GM12878 (cell line): ENCODE measurements around the gene DGAT2. TPM values are rescaled to one million over a fixed set of nuclear protein-coding genes. Genes with fewer than 3 reads are reported as not detected.

ENCODE experiments used
- ATAC-seq: fragments of 200-7000 bp; cut with Tn5 transposase; 3 replicates; pipeline ENCODE4 v1.9.1; 2020; ENCODE audit warnings: mild to moderate bottlenecking, moderate library complexity
- BruUV-seq: library from RNA; stranded (reverse); fragments of 400-500 nt; replicated peaks from 2 replicates; lab custom pipeline; 2021; lab: Mats Ljungman, UMichigan
- CTCF ChIA-PET: fragments of 300-600 bp; sonication (Branson Sonifier 250); formaldehyde crosslinking; extraction: SDS; loops from one replicate; lab custom pipeline; 2021; ENCODE audit warnings: inconsistent platforms; lab: Yijun Ruan, JAX
- POLR2A ChIA-PET: fragments of 350-600 bp; formaldehyde crosslinking; extraction: SDS; loops from one replicate; lab custom pipeline; 2021; ENCODE audit warnings: inconsistent platforms; lab: Charles Lee
- RAD21 ChIA-PET: fragments of 300-600 bp; sonication (Branson Sonifier 250); formaldehyde crosslinking; loops from one replicate; lab custom pipeline; 2023; ENCODE audit warnings: antibody characterized with exemption; ENCODE audit not compliant: unreplicated experiment; lab: Charles Lee
- SMC1A ChIA-PET: fragments of 300-600 bp; sonication (Branson Sonifier 250); formaldehyde crosslinking; loops from one replicate; lab custom pipeline; 2023; ENCODE audit not compliant: unreplicated experiment, uncharacterized antibody; lab: Charles Lee
- DNase-seq: peaks from one replicate; pipeline ENCODE4 v3.0.0-alpha.2; 2011; ENCODE audit warnings: low read depth, low spot score
- FAIRE-seq: peaks from 3 replicates; lab custom pipeline; 2011; peaks lifted over from hg19 to GRCh38; lab: Jason Lieb, UNC
- H2AFZ ChIP-seq: 2 replicates; pipeline ENCODE4 v1.6.0; 2011; ENCODE audit warnings: low read depth, low read length, control low read depth; ENCODE audit not compliant: control insufficient read depth
- H3K27ac ChIP-seq: 2 replicates; pipeline ENCODE4 v1.5.1; 2011; ENCODE audit warnings: control low read depth; ENCODE audit not compliant: control insufficient read depth, insufficient read depth
- H3K27me3 ChIP-seq, 2 experiments: replicated peaks in 1 of 2; 2 replicates each; pipeline versions ENCODE4 v1.6.0 to v1.6.1; 2011; ENCODE audit warnings: low read length in 1 of 2; ENCODE audit not compliant: control insufficient read depth in 2 of 2, insufficient read depth in 2 of 2
- H3K36me3 ChIP-seq, 2 experiments: 2 replicates each; pipeline ENCODE4 v1.5.1; 2011; ENCODE audit warnings: low read length in 1 of 2; ENCODE audit not compliant: control insufficient read depth in 2 of 2, insufficient read depth in 2 of 2
- H3K4me1 ChIP-seq: 2 replicates; pipeline ENCODE4 v1.6.1; 2011; ENCODE audit warnings: mild to moderate bottlenecking, low read length, moderate library complexity, mixed read lengths; ENCODE audit not compliant: control insufficient read depth, insufficient read depth
- H3K4me2 ChIP-seq: 2 replicates; pipeline ENCODE4 v1.6.0; 2011; ENCODE audit warnings: control low read depth; ENCODE audit not compliant: control insufficient read depth, insufficient read depth
- H3K4me3 ChIP-seq: fragments of 200-600 bp; sonication (generic); 2 replicates; pipeline ENCODE4 v1.5.1; 2016
- H3K79me2 ChIP-seq: 2 replicates; pipeline ENCODE4 v1.6.0; 2011; ENCODE audit warnings: low read length; ENCODE audit not compliant: control insufficient read depth, insufficient read depth
- H3K9ac ChIP-seq: 2 replicates; pipeline ENCODE4 v1.8.0; 2011; ENCODE audit warnings: low read length, control low read depth, mixed read lengths; ENCODE audit not compliant: control insufficient read depth, insufficient read depth
- H3K9me3 ChIP-seq: replicated peaks from 3 replicates; pipeline ENCODE4 v1.5.1; 2011; ENCODE audit warnings: mild to moderate bottlenecking, low read length; ENCODE audit not compliant: control insufficient read depth, insufficient read depth
- H4K20me1 ChIP-seq: 2 replicates; pipeline ENCODE4 v1.6.0; 2011; ENCODE audit not compliant: control insufficient read depth, insufficient read depth
- BMI1 ChIP-seq: fragments of 450-650 bp; IDR thresholded peaks from 2 replicates; pipeline ENCODE4 v1.6.1; 2016; ENCODE audit warnings: mild to moderate bottlenecking, moderate library complexity, borderline replicate concordance
- EZH2 ChIP-seq: IDR thresholded peaks from 2 replicates; pipeline ENCODE4 v1.6.1; 2012; ENCODE audit warnings: low read depth, mild to moderate bottlenecking, control low read depth, inconsistent platforms, low read length, borderline replicate concordance; ENCODE audit not compliant: control insufficient read depth
- IRF4 ChIP-seq: IDR thresholded peaks from 2 replicates; pipeline ENCODE4 v1.6.1; 2011; ENCODE audit warnings: low read depth, low read length
- MAX ChIP-seq: IDR thresholded peaks from 2 replicates; pipeline ENCODE4 v1.6.1; 2012; ENCODE audit warnings: low read depth, low read length, improper control_type of control experiment
- RCOR1 ChIP-seq: conservative IDR thresholded peaks from 2 replicates; pipeline ENCODE4 v1.6.1; 2012; ENCODE audit warnings: low read depth, low read length, improper control_type of control experiment
- RELA ChIP-seq: fragments of 450-650 bp; IDR thresholded peaks from 2 replicates; pipeline ENCODE4 v1.8.0; 2014; ENCODE audit warnings: borderline replicate concordance; ENCODE audit not compliant: partially characterized antibody
- SPI1 ChIP-seq: IDR thresholded peaks from 2 replicates; pipeline ENCODE4 v1.6.1; 2011; ENCODE audit warnings: low read depth, mild to moderate bottlenecking, low read length, moderate library complexity, borderline replicate concordance; ENCODE audit not compliant: insufficient read depth
- SUPT20H ChIP-seq: IDR thresholded peaks from 2 replicates; pipeline ENCODE4 v1.6.1; 2011; ENCODE audit warnings: low read depth, mild to moderate bottlenecking, low read length, moderate library complexity, borderline replicate concordance; ENCODE audit not compliant: control insufficient read depth
- TAF1 ChIP-seq: IDR thresholded peaks from 2 replicates; pipeline ENCODE4 v1.6.1; 2011; ENCODE audit warnings: mild to moderate bottlenecking, low read depth, low read length, borderline replicate concordance
- TBL1XR1 ChIP-seq: IDR thresholded peaks from 2 replicates; pipeline ENCODE4 v1.6.1; 2012; ENCODE audit warnings: low read depth, low read length, improper control_type of control experiment
- TCF3 ChIP-seq: IDR thresholded peaks from 2 replicates; pipeline ENCODE4 v1.6.1; 2012; ENCODE audit warnings: low read depth, mild to moderate bottlenecking, low read length, borderline replicate concordance; ENCODE audit not compliant: insufficient read depth
- WGBS: methylation state at CpG from one replicate; pipeline ENCODE4 v1.1.6; 2016; ENCODE audit warnings: low lambda C conversion rate; ENCODE audit not compliant: insufficient replicate concordance, insufficient coverage; ENCODE audit errors: missing lambda C conversion rate; 5-methylcytosine and 5-hydroxymethylcytosine counted together
- in situ Hi-C: fragments of 300-500 bp; cut with MboI; formaldehyde crosslinking; loops from 9 replicates; pipeline ENCODE4 v1.14.3; 2018; ENCODE audit warnings: mixed read lengths
- intact Hi-C: fragments of 100-400 bp; cut with micrococcal nuclease; formaldehyde crosslinking; loops from one replicate; pipeline ENCODE4 v1.14.2; 2022; ENCODE audit not compliant: unreplicated experiment
- polyA plus RNA-seq, 11 experiments: library from polyadenylated mRNA; depleted of rRNA in 4 of 11; unstranded in 6 of 11; stranded (reverse) in 5 of 11; fragments of >200 nt; fragmentation: Nextera tagmentation in 4 of 11; fragmentation: Illumina TruSeq in 1 of 11; extraction: Ambion mirVana in 4 of 11; extraction: Trizol in 1 of 11; gene quantifications; 1 replicate in 1 of 11; 2 replicates in 10 of 11; pipeline versions ENCODE4 v1.2.1 to v1.2.3, GENCODE V29; 2011 to 2016; ENCODE audit warnings: inconsistent platforms in 2 of 11, missing spikeins in 2 of 11, low read depth in 1 of 11
- total RNA-seq, 4 experiments: library from RNA; depleted of rRNA in 3 of 4; stranded (reverse); fragments of >200 nt in 3 of 4; fragmentation: Illumina TruSeq in 1 of 4; extraction: Trizol in 1 of 4; gene quantifications; 2 replicates each; pipeline versions ENCODE4 v1.2.1 to v1.2.3, GENCODE V29; 2013 to 2021

The DGAT2 gene
- total and polyA plus RNA-seq, 10 of the 15 experiments (the other 5 are each of a cell fraction or from before 2014, with no cell fraction given), result 5.1 to 25.9 (median 17.6) TPM

GRCh38 chr11:75810637-75811390, 42.2 kb downstream of the DGAT2 start (continued):
- TF ChIP-seq TCF3, result peak; percentile 75; the same call in 1 of the 2 replicates
- peak; percentile 15; the same call in 1 of the 2 replicates for TF ChIP-seq IRF4
- peak; percentile 76; the same call in 1 of the 2 replicates for TF ChIP-seq TAF1
- TF ChIP-seq MAX, result no peak
- no peak for TF ChIP-seq RELA
- no peak for TF ChIP-seq EZH2
- no peak for TF ChIP-seq SUPT20H
- no peak for TF ChIP-seq BMI1
- TF ChIP-seq TBL1XR1, result no peak

GRCh38 chr11:75811485-75811884, 42.9 kb downstream of the DGAT2 start:
- ATAC-seq (no peak), DNase-seq (no peak), FAIRE-seq (no peak)
- H3K4me2 ChIP-seq, result peak overlapping the region; percentile 88
- ChIA-PET RAD21 (interaction anchor here (0.9 to 10.4 kb wide), 9 partner anchors 8 to 341 kb away, joined by 3 to 111 read pairs (median 13); no protein-coding TSS in a partner anchor), POLR2A (interaction anchor here (1.2 to 8.7 kb wide), 10 partner anchors 9 to 82 kb away, joined by 3 to 173 read pairs (median 6); no protein-coding TSS in a partner anchor), SMC1A (interaction anchor here (1.0 to 6.5 kb wide), 11 partner anchors 9 to 423 kb away, joined by 3 to 111 read pairs (median 8); partner anchors contain the start of gene DGAT2), CTCF (interaction anchor here (0.9 to 13.1 kb wide), 11 partner anchors 9 to 341 kb away, joined by 3 to 183 read pairs (median 8); no protein-coding TSS in a partner anchor)
- peak; percentile 27; the same call in 1 of the 2 replicates for TF ChIP-seq SPI1
- TF ChIP-seq RCOR1, result no peak
- peaks cover 48% of the 10 kb centered on the region for H3K79me2 ChIP-seq
- H3K4me1 ChIP-seq, result peaks cover 41% of the 10 kb centered on the region
- H3K9ac ChIP-seq, result peak overlapping the region; percentile 43
- in situ Hi-C loops (no loop called here), intact Hi-C loops (loop anchor here (10.0 kb wide), 1 partner anchor 1817 kb away; no protein-coding TSS in a partner anchor)
- peak overlapping the region; percentile 38 for H2AFZ ChIP-seq
- 13% methylated on average over 2 of the region's 2 CpGs for WGBS
- BruUV-seq, result no TSS peak
- H3K36me3 ChIP-seq, result no peaks in the 10 kb centered on the region
- H4K20me1 ChIP-seq, result no peaks in the 10 kb centered on the region
- peak overlapping the region; percentile 85 for H3K27ac ChIP-seq
- H3K9me3 ChIP-seq, result no peaks in the 10 kb centered on the region
- H3K27me3 ChIP-seq, result no peaks in the 10 kb centered on the region
- peak overlapping the region; percentile 86 for H3K4me3 ChIP-seq
